ENCODE measurements around the gene DBX1. TPM values are rescaled to one million over a fixed set of nuclear protein-coding genes. Genes with fewer than 3 reads are reported as not detected.
A peak's percentile ranks its signal among the peaks of the same experiment; 100 is the strongest.

The DBX1 gene
- total and polyA plus RNA-seq, 5 donors from 2014 or later, result not detected

DNA sequence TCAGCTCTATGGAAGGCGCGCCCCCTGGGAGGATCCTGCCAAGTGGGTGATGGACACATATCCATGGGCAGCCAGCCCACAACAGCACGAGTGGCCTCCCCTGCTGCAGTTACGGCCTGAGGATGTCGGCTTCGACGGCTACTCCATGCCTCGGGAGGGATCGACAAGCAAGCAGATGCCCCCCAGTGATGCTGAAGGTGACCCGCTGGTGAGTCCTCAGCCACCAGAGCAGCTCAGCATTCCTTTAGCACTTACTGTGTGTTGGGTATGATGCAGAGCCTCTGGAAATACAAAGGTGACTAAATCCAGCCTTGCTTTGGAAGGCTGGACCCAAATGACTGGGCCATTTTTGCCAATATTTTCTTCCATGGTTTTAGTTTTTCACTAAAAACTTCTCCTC is 45.7 kb downstream of the DBX1 start:
- ATAC-seq (ENCODE audit: low read depth in 2 of 2) (no peak), DNase-seq (no peak)
- Histone ChIP-seq H3K9me3 (ENCODE audit: control insufficient read depth in 2 of 2, low read length in 2 of 2) (no peaks in the 10 kb centered on the region), H3K27ac (ENCODE audit: insufficient read depth, low read length, poor library complexity, severe bottlenecking) (no peak overlapping the region), H3K27me3 (ENCODE audit: control insufficient read depth, insufficient read depth, low read length) (no peaks in the 10 kb centered on the region), H3K4me3 (ENCODE audit: low read depth, low read length) (no peak overlapping the region), H3K4me1 (ENCODE audit: control insufficient read depth, insufficient read depth, low read length, poor library complexity, severe bottlenecking) (no peaks in the 10 kb centered on the region), H3K36me3 (ENCODE audit: control insufficient read depth, insufficient read depth, low read length) (no peaks in the 10 kb centered on the region)
- no peaks in the 10 kb centered on the region for H3K9me3 Mint-ChIP-seq
- no peak overlapping the region for H3K4me3 Mint-ChIP-seq
- no peaks in the 10 kb centered on the region for H3K27me3 Mint-ChIP-seq
- no peaks in the 10 kb centered on the region for H3K4me1 Mint-ChIP-seq
- H3K27ac Mint-ChIP-seq, result no peak overlapping the region
- H3K36me3 Mint-ChIP-seq, result no peaks in the 10 kb centered on the region

DNA sequence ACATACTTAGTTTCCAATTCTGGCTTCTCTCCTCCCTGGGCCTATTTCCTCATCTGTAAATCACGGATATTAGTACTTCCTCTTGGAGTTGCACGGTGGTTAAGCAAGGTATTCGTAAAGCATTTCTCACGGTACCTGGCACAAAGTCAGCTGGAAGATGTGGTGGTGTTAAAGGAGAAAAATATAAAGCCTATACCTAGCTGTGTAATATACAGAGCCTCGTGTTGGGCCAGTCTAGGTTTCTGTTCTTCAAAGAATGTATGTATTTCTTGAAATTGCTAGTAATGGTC is 47.2 kb downstream of the DBX1 start:
- DNase-seq, result no peak
- no peaks in the 10 kb centered on the region for H3K36me3 ChIP-seq (ENCODE audit: control insufficient read depth, insufficient read depth, low read length)
- H3K4me3 ChIP-seq (ENCODE audit: low read depth, low read length), result no peak overlapping the region
- H3K9me3 ChIP-seq (ENCODE audit: control insufficient read depth in 2 of 2, low read length in 2 of 2), result no peaks in the 10 kb centered on the region
- Mint-ChIP-seq H3K36me3 (no peaks in the 10 kb centered on the region), H3K27me3 (no peaks in the 10 kb centered on the region), H3K27ac (peak overlapping the region in 2 of 3 donors; percentile 14 to 15), H3K9me3 (no peaks in the 10 kb centered on the region), H3K4me3 (no peak overlapping the region), H3K4me1 (no peaks in the 10 kb centered on the region)
- no peak overlapping the region for H3K27ac ChIP-seq (ENCODE audit: insufficient read depth, low read length, poor library complexity, severe bottlenecking)
- no peak for ATAC-seq (ENCODE audit: low read depth in 2 of 2)
- no peaks in the 10 kb centered on the region for H3K4me1 ChIP-seq (ENCODE audit: control insufficient read depth, insufficient read depth, low read length, poor library complexity, severe bottlenecking)
- H3K27me3 ChIP-seq (ENCODE audit: control insufficient read depth, insufficient read depth, low read length), result no peaks in the 10 kb centered on the region

DNA sequence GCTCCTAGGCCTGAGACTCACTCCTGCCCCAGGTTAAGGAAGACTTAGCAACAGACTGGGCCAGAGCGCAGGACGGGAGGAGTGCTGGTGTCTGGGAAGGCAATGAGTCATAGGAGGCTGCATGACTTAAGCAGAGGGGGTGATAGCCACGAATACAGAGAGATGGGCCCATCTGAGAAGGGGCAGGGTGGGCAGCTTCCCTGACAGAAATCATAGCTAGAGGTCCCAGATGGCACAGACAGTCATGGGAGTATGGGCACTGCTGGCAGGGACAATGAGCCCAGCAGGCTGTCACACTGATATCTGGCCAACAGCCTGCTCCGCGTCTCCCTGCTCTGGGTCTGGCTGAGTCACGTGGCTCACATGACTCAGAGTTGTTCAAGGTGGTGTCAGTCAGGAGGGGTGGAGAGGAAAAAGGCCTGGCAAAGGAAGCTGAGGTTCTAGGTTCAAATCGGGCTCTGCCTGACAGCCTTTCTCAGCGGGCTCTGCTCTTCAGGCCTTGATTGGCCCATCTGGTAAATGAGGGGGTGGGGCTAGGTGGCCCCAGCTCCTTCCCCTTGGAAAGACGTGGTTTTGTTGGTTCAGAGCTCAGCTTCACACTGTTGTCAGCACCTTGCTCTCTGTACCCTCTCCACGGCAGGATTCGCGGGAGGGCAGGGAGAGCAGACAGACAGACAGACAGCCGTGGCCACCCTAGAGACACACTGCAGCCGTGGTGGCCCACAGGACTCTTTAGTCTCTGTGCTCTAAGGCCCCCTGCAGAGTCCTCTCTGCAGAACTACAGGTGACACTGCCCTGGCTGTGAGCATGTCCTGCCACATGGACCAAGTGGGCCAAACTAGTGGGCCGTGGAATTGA is 47.8 kb downstream of the DBX1 start:
- DNase-seq (peak in 1 of 3 donors; percentile 4), ATAC-seq (ENCODE audit: low read depth in 2 of 2) (no peak)
- Mint-ChIP-seq H3K27ac (peak overlapping the region in 1 of 3 donors; percentile 15), H3K9me3 (no peaks in the 10 kb centered on the region), H3K36me3 (no peaks in the 10 kb centered on the region), H3K4me3 (no peak overlapping the region), H3K4me1 (no peaks in the 10 kb centered on the region), H3K27me3 (no peaks in the 10 kb centered on the region)
- H3K4me3 ChIP-seq (ENCODE audit: low read depth, low read length), result no peak overlapping the region
- H3K27me3 ChIP-seq (ENCODE audit: control insufficient read depth, insufficient read depth, low read length), result no peaks in the 10 kb centered on the region
- H3K4me1 ChIP-seq (ENCODE audit: control insufficient read depth, insufficient read depth, low read length, poor library complexity, severe bottlenecking), result no peaks in the 10 kb centered on the region
- no peaks in the 10 kb centered on the region for H3K9me3 ChIP-seq (ENCODE audit: control insufficient read depth in 2 of 2, low read length in 2 of 2)
- no peaks in the 10 kb centered on the region for H3K36me3 ChIP-seq (ENCODE audit: control insufficient read depth, insufficient read depth, low read length)
- no peak overlapping the region for H3K27ac ChIP-seq (ENCODE audit: insufficient read depth, low read length, poor library complexity, severe bottlenecking)

GRCh38 chr11:20111871-20112270 is 48.4 kb downstream of the DBX1 start:
- Histone ChIP-seq H3K27ac (ENCODE audit: insufficient read depth, low read length, poor library complexity, severe bottlenecking) (no peak overlapping the region), H3K36me3 (ENCODE audit: control insufficient read depth, insufficient read depth, low read length) (no peaks in the 10 kb centered on the region), H3K4me3 (ENCODE audit: low read depth, low read length) (no peak overlapping the region), H3K4me1 (ENCODE audit: control insufficient read depth, insufficient read depth, low read length, poor library complexity, severe bottlenecking) (no peaks in the 10 kb centered on the region), H3K27me3 (ENCODE audit: control insufficient read depth, insufficient read depth, low read length) (no peaks in the 10 kb centered on the region), H3K9me3 (ENCODE audit: control insufficient read depth in 2 of 2, low read length in 2 of 2) (no peaks in the 10 kb centered on the region)
- ATAC-seq (ENCODE audit: low read depth in 2 of 2) (no peak), DNase-seq (no peak)
- H3K27ac Mint-ChIP-seq, result no peak overlapping the region
- no peaks in the 10 kb centered on the region for H3K4me1 Mint-ChIP-seq
- H3K9me3 Mint-ChIP-seq, result no peaks in the 10 kb centered on the region
- H3K27me3 Mint-ChIP-seq, result no peaks in the 10 kb centered on the region
- no peaks in the 10 kb centered on the region for H3K36me3 Mint-ChIP-seq
- no peak overlapping the region for H3K4me3 Mint-ChIP-seq

- no peak overlapping the region for H3K4me3 Mint-ChIP-seq
- no peak overlapping the region for H3K27ac Mint-ChIP-seq
- no peaks in the 10 kb centered on the region for H3K4me1 ChIP-seq (ENCODE audit: control insufficient read depth, insufficient read depth, low read length, poor library complexity, severe bottlenecking)
- DNase-seq (peak in 2 of 3 donors; percentile 14 to 57), ATAC-seq (ENCODE audit: low read depth in 2 of 2) (peak in 1 of 2 donors; percentile 59)
- no peaks in the 10 kb centered on the region for H3K27me3 Mint-ChIP-seq
- no peaks in the 10 kb centered on the region for H3K9me3 Mint-ChIP-seq
- no peaks in the 10 kb centered on the region for H3K27me3 ChIP-seq (ENCODE audit: control insufficient read depth, insufficient read depth, low read length)
- H3K4me3 ChIP-seq (ENCODE audit: low read depth, low read length), result no peak overlapping the region
- no peaks in the 10 kb centered on the region for H3K9me3 ChIP-seq (ENCODE audit: control insufficient read depth in 2 of 2, low read length in 2 of 2)
- no peaks in the 10 kb centered on the region for H3K36me3 ChIP-seq (ENCODE audit: control insufficient read depth, insufficient read depth, low read length)
- no peak overlapping the region for H3K27ac ChIP-seq (ENCODE audit: insufficient read depth, low read length, poor library complexity, severe bottlenecking)
- no peaks in the 10 kb centered on the region for H3K4me1 Mint-ChIP-seq
- H3K36me3 Mint-ChIP-seq, result no peaks in the 10 kb centered on the region
Measured at GRCh38 chr11:20110908-20111669, 49.2 kb downstream of the DBX1 start.

GRCh38 chr11:20109731-20110445 is 50.4 kb downstream of the DBX1 start:
- DNase-seq (no peak), ATAC-seq (ENCODE audit: low read depth in 2 of 2) (no peak)
- Mint-ChIP-seq H3K4me3 (no peak overlapping the region), H3K4me1 (no peaks in the 10 kb centered on the region), H3K36me3 (no peaks in the 10 kb centered on the region), H3K9me3 (no peaks in the 10 kb centered on the region), H3K27me3 (no peaks in the 10 kb centered on the region), H3K27ac (no peak overlapping the region)
- H3K4me1 ChIP-seq (ENCODE audit: control insufficient read depth, insufficient read depth, low read length, poor library complexity, severe bottlenecking), result no peaks in the 10 kb centered on the region
- H3K4me3 ChIP-seq (ENCODE audit: low read depth, low read length), result no peak overlapping the region
- no peak overlapping the region for H3K27ac ChIP-seq (ENCODE audit: insufficient read depth, low read length, poor library complexity, severe bottlenecking)
- no peaks in the 10 kb centered on the region for H3K9me3 ChIP-seq (ENCODE audit: control insufficient read depth in 2 of 2, low read length in 2 of 2)
- H3K36me3 ChIP-seq (ENCODE audit: control insufficient read depth, insufficient read depth, low read length), result no peaks in the 10 kb centered on the region
- no peaks in the 10 kb centered on the region for H3K27me3 ChIP-seq (ENCODE audit: control insufficient read depth, insufficient read depth, low read length)

Measured in CD4-positive, CD25-positive, alpha-beta regulatory T cell (primary cell).